HepG2 (cell line): ENCODE results near the gene PLCB4. TPM values are rescaled to one million over a fixed set of nuclear protein-coding genes. Genes with fewer than 3 reads are reported as not detected.
A peak's percentile ranks its signal among the peaks of the same experiment; 100 is the strongest.

Experiments used
- ATAC-seq: fragments of 200-7000 bp; cut with Tn5 transposase; 3 replicates; pipeline ENCODE4 v1.9.1; 2020; ENCODE audit warnings: mild to moderate bottlenecking, moderate library complexity
- BruUV-seq: library from RNA; stranded (reverse); fragments of 400-500 nt; replicated peaks from 2 replicates; lab custom pipeline; 2021; lab: Mats Ljungman, UMichigan
- CTCF ChIA-PET: fragments of 300-600 bp; formaldehyde crosslinking; extraction: SDS; loops from one replicate; lab custom pipeline; 2021; ENCODE audit warnings: low total read pairs, inconsistent platforms, low intra/inter-chr PET ratio; lab: Yijun Ruan, JAX
- POLR2A ChIA-PET: fragments of 350-600 bp; sonication (Branson Sonifier 250); formaldehyde crosslinking; loops from one replicate; lab custom pipeline; 2020; ENCODE audit warnings: antibody characterized with exemption, inconsistent platforms; lab: Yijun Ruan, JAX
- DNase-seq: peaks from one replicate; pipeline ENCODE4 v3.0.0-alpha.2; 2015; ENCODE audit warnings: low spot score
- FAIRE-seq: peaks from 3 replicates; lab custom pipeline; 2011; peaks lifted over from hg19 to GRCh38; lab: Jason Lieb, UNC
- H2AFZ ChIP-seq: one replicate; pipeline ENCODE4 v1.6.1; 2011; ENCODE audit warnings: low read length, inconsistent platforms
- H3K27ac ChIP-seq: fragments of 300-600 bp; 3 replicates; pipeline ENCODE4 v1.8.0; 2011; ENCODE audit warnings: mixed run types, mild to moderate bottlenecking, mixed read lengths, low read length, inconsistent platforms; ENCODE audit not compliant: insufficient read depth; ENCODE audit errors: extremely low read length
- H3K27me3 ChIP-seq, 2 experiments: fragments of 200-600 bp in 1 of 2; 2 replicates in 1 of 2; 3 replicates in 1 of 2; pipeline versions ENCODE4 v1.6.0 to v1.8.0; 2011; ENCODE audit warnings: low read length in 2 of 2, mild to moderate bottlenecking in 2 of 2, moderate library complexity in 2 of 2, inconsistent platforms in 1 of 2; ENCODE audit not compliant: insufficient read depth in 2 of 2, control insufficient read depth in 1 of 2
- H3K36me3 ChIP-seq, 2 experiments: fragments of 200-600 bp in 1 of 2; replicated peaks in 1 of 2; 2 replicates in 1 of 2; 3 replicates in 1 of 2; pipeline versions ENCODE4 v1.5.1 to v1.8.0; 2011; ENCODE audit warnings: low read length in 2 of 2, inconsistent platforms in 1 of 2; ENCODE audit not compliant: insufficient read depth in 2 of 2, control insufficient read depth in 1 of 2
- H3K4me1 ChIP-seq: 2 replicates; pipeline ENCODE4 v1.5.1; 2012; ENCODE audit warnings: low read length, inconsistent platforms; ENCODE audit not compliant: insufficient read depth
- H3K4me2 ChIP-seq: 2 replicates; pipeline ENCODE4 v1.6.0; 2011; ENCODE audit warnings: low read depth, low read length, inconsistent platforms
- H3K4me3 ChIP-seq, 3 experiments: fragments of 200-600 bp in 1 of 3; sonication (generic), shearing (Covaris generic) in 1 of 3; replicated peaks in 1 of 3; 2 replicates each; pipeline ENCODE4 v1.5.1; 2011 to 2016; ENCODE audit warnings: low read length in 3 of 3, inconsistent platforms in 2 of 3, low read depth in 2 of 3, mild to moderate bottlenecking in 2 of 3, control low read depth in 1 of 3, mixed read lengths in 1 of 3; ENCODE audit not compliant: insufficient read depth in 1 of 3
- H3K79me2 ChIP-seq: one replicate; pipeline ENCODE4 v1.6.1; 2011; ENCODE audit warnings: low read length, inconsistent platforms; ENCODE audit not compliant: insufficient read depth
- H3K9ac ChIP-seq: 2 replicates; pipeline ENCODE4 v1.6.0; 2011; ENCODE audit warnings: mild to moderate bottlenecking, low read depth, low read length, inconsistent platforms; ENCODE audit not compliant: insufficient read depth
- H3K9me3 ChIP-seq: 2 replicates; pipeline ENCODE4 v1.5.1; 2012; ENCODE audit warnings: mild to moderate bottlenecking, low read length
- H4K20me1 ChIP-seq: 2 replicates; pipeline ENCODE4 v1.6.0; 2011; ENCODE audit warnings: inconsistent platforms, mild to moderate bottlenecking, low read length, moderate library complexity; ENCODE audit not compliant: insufficient read depth
- BRCA1 ChIP-seq: sonication (generic); formaldehyde crosslinking; IDR thresholded peaks from 2 replicates; pipeline ENCODE4 v1.4.0; 2020; ENCODE audit warnings: missing genetic modification reagents
- MAFG ChIP-seq: sonication (generic); formaldehyde crosslinking; IDR thresholded peaks from 2 replicates; pipeline ENCODE4 v1.5.1; 2020; ENCODE audit warnings: mild to moderate bottlenecking, missing genetic modification reagents
- NAIF1 ChIP-seq: sonication (generic); formaldehyde crosslinking; IDR thresholded peaks from 2 replicates; pipeline ENCODE4 v1.5.0; 2020; ENCODE audit warnings: mild to moderate bottlenecking, missing genetic modification reagents, borderline replicate concordance
- NFYC ChIP-seq: IDR thresholded peaks from 2 replicates; pipeline ENCODE4 v1.6.1; 2016; ENCODE audit warnings: missing genetic modification reagents, missing compliant biosample characterization
- REPIN1 ChIP-seq: sonication (generic); formaldehyde crosslinking; IDR thresholded peaks from 2 replicates; pipeline ENCODE4 v1.8.0; 2022; ENCODE audit warnings: missing genetic modification reagents, low read depth, mild to moderate bottlenecking, borderline replicate concordance
- THAP11 ChIP-seq: IDR thresholded peaks from 2 replicates; pipeline ENCODE4 v1.6.1; 2016; ENCODE audit warnings: missing biosample characterization, missing genetic modification reagents
- ZIK1 ChIP-seq: sonication (generic); formaldehyde crosslinking; IDR thresholded peaks from 2 replicates; pipeline ENCODE4 v1.5.0; 2020; ENCODE audit warnings: mild to moderate bottlenecking, low read depth, missing genetic modification reagents, borderline replicate concordance
- ZNF136 ChIP-seq: sonication (generic); formaldehyde crosslinking; IDR thresholded peaks from 2 replicates; pipeline ENCODE4 v1.8.1; 2022; ENCODE audit warnings: low read depth, mild to moderate bottlenecking, moderate library complexity, missing genetic modification reagents
- ZNF44 ChIP-seq: sonication (generic); formaldehyde crosslinking; IDR thresholded peaks from 2 replicates; pipeline ENCODE4 v1.5.1; 2020; ENCODE audit warnings: mild to moderate bottlenecking, missing genetic modification reagents
- ZNF572 ChIP-seq: sonication (generic); formaldehyde crosslinking; IDR thresholded peaks from 2 replicates; pipeline ENCODE4 v1.5.1; 2020; ENCODE audit warnings: mild to moderate bottlenecking, missing genetic modification reagents
- ZNF652 ChIP-seq: IDR thresholded peaks from 2 replicates; pipeline ENCODE4 v1.6.1; 2016; ENCODE audit warnings: low read depth, borderline replicate concordance
- WGBS: methylation state at CpG from one replicate; pipeline ENCODE4 v1.1.6; 2017; ENCODE audit warnings: low lambda C conversion rate; 5-methylcytosine and 5-hydroxymethylcytosine counted together
- in situ Hi-C: cut with HindIII; loops from 2 replicates; pipeline ENCODE4 v1.10.0; 2017; ENCODE audit warnings: low pct_unique_long_range_greater_than_20kb; ENCODE audit not compliant: extremely low pct_ligation_motif_present
- intact Hi-C: fragments of 100-400 bp; cut with micrococcal nuclease; formaldehyde crosslinking; loops from one replicate; pipeline ENCODE4 v1.10.0; 2022; ENCODE audit not compliant: unreplicated experiment
- polyA plus RNA-seq, 8 experiments: library from polyadenylated mRNA; depleted of rRNA in 3 of 8; stranded (reverse) in 7 of 8; unstranded in 1 of 8; fragments of >200 nt; fragmentation: Illumina TruSeq in 4 of 8; extraction: Trizol in 4 of 8; gene quantifications; 2 replicates each; pipeline versions ENCODE4 v1.2.1 to v1.2.3, GENCODE V29; 2011 to 2016; ENCODE audit warnings: low read depth in 4 of 8, missing spikeins in 1 of 8, mixed read lengths in 1 of 8; ENCODE audit not compliant: insufficient read depth in 1 of 8
- total RNA-seq, 5 experiments: library from RNA; depleted of rRNA; stranded (reverse); fragments of >200 nt; fragmentation: Illumina TruSeq; extraction: Trizol; gene quantifications; 2 replicates each; pipeline ENCODE4 v1.2.3, GENCODE V29; 2016; ENCODE audit warnings: low read depth in 1 of 5
- TF ChIP-seq, protein P1 (sequence below): sonication (generic); formaldehyde crosslinking; IDR thresholded peaks from 2 replicates; pipeline ENCODE4 v1.8.1; 2022; ENCODE audit warnings: mild to moderate bottlenecking, missing genetic modification reagents
- TF ChIP-seq, protein P2 (sequence below): sonication (generic); formaldehyde crosslinking; IDR thresholded peaks from 2 replicates; pipeline ENCODE4 v1.9.0; 2021; ENCODE audit warnings: missing genetic modification reagents, mild to moderate bottlenecking, borderline replicate concordance

The PLCB4 gene
- total and polyA plus RNA-seq, 2 of the 13 experiments (the other 11 are each of a cell fraction or from before 2014, with no cell fraction given): 0.01 TPM; not detected in 1

DNA sequence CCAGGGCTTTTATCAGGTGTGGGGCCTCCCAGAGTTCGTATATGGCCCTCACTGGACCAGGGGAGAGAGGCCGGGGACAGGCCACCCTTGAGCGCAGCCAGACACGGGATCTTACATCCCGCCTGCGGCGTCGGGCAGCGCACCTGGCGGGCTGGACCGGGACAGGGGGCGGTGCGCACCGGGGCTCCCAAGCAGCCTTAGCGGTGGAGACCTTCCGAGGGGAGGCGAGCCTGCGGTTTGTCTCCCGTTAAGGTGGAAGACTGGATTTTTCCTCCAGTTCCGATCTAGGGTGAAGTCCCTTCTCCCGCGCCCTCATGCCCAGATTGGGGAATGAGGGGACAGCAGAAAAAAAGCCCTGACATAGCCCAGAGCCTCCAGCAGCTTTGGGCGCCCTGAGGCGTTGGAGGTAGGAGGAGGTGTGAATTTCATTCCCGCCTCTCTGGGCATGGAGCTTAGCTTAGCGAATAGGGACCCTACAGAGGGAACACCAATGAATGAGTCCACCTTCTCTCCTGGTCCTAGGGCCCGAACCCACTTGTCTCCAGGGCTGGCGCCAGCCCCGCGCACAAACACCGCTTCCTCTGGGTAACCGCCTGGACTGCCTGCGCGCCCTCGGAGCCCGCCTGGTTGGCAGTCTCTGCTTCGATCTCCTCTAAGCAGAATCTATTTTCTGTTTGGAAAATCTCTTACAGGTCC, 438.8 kb downstream of the PLCB4 start:
- no peak for TF ChIP-seq THAP11
- TF ChIP-seq ZNF44 (CRISPR knock-in tag): no peak
- no peak for TF ChIP-seq NFYC
- TF ChIP-seq, all 625 proteins: peak for 0
- BruUV-seq: no TSS peak
- Histone ChIP-seq H4K20me1 (no peaks in the 10 kb centered on the region), H3K27me3 (peaks cover 5 to 58% of the 10 kb centered on the region in 2 experiments), H3K79me2 (no peaks in the 10 kb centered on the region), H3K36me3 (no peaks in the 10 kb centered on the region), H3K4me3 (no peak overlapping the region), H3K27ac (no peak overlapping the region), H2AFZ (no peak overlapping the region), H3K4me2 (no peak overlapping the region), H3K9me3 (no peaks in the 10 kb centered on the region), H3K9ac (no peak overlapping the region), H3K4me1 (no peaks in the 10 kb centered on the region)
- ATAC-seq (peak; percentile 21; the same call in 2 of the 3 replicates), FAIRE-seq (no peak), DNase-seq (no peak)
- intact Hi-C loops (no loop called here), in situ Hi-C loops (no loop called here)
- ChIA-PET POLR2A (no interaction called here), CTCF (no interaction called here)
- 53% methylated on average over 28 of the region's 37 CpGs for WGBS

DNA sequence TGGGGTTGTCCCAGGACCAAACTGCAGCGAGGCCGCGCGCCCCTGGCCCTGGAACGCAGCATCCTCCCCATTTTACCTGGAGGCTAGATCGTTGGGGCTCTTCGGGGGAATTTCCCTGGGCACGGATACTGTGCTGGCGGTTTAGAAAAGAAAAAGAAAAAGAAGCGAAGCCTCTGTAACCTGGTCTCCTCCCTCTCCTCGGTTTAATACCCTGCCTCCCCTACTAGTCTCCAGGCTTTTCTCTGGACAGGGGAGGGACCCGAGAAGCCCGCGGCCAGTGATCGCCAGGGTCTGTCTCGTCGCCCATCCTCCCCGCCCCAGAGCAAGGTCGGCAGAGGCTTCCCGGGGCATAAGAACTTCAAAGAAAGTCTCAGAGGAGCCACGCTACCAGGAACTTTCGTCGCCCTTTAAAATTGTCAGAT, 439.4 kb downstream of the PLCB4 start:
- no peak overlapping the region for H3K9ac ChIP-seq
- no peak overlapping the region for H2AFZ ChIP-seq
- H3K27ac ChIP-seq: no peak overlapping the region
- no peak for DNase-seq
- H3K4me1 ChIP-seq: no peaks in the 10 kb centered on the region
- no peaks in the 10 kb centered on the region for H3K79me2 ChIP-seq
- BruUV-seq: no TSS peak
- WGBS: 28% methylated on average over 22 of the region's 23 CpGs
- in situ Hi-C loops: no loop called here
- intact Hi-C loops: no loop called here
- ATAC-seq: no peak
- no peak for FAIRE-seq
- CTCF ChIA-PET: no interaction called here
- TF ChIP-seq REPIN1 (CRISPR knock-in tag): no peak
- TF ChIP-seq BRCA1 (CRISPR knock-in tag): no peak
- no peak for TF ChIP-seq ZIK1
- no peak for TF ChIP-seq ZNF136
- TF ChIP-seq, protein P1, sequence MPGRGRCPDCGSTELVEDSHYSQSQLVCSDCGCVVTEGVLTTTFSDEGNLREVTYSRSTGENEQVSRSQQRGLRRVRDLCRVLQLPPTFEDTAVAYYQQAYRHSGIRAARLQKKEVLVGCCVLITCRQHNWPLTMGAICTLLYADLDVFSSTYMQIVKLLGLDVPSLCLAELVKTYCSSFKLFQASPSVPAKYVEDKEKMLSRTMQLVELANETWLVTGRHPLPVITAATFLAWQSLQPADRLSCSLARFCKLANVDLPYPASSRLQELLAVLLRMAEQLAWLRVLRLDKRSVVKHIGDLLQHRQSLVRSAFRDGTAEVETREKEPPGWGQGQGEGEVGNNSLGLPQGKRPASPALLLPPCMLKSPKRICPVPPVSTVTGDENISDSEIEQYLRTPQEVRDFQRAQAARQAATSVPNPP (CRISPR knock-in tag): no peak
- TF ChIP-seq MAFG (CRISPR knock-in tag): no peak
- TF ChIP-seq, protein P2, sequence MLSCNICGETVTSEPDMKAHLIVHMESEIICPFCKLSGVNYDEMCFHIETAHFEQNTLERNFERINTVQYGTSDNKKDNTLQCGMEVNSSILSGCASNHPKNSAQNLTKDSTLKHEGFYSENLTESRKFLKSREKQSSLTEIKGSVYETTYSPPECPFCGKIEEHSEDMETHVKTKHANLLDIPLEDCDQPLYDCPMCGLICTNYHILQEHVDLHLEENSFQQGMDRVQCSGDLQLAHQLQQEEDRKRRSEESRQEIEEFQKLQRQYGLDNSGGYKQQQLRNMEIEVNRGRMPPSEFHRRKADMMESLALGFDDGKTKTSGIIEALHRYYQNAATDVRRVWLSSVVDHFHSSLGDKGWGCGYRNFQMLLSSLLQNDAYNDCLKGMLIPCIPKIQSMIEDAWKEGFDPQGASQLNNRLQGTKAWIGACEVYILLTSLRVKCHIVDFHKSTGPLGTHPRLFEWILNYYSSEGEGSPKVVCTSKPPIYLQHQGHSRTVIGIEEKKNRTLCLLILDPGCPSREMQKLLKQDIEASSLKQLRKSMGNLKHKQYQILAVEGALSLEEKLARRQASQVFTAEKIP (CRISPR knock-in tag): no peak
- TF ChIP-seq NAIF1 (CRISPR knock-in tag): no peak
- TF ChIP-seq ZNF572 (CRISPR knock-in tag): no peak
- no peak for TF ChIP-seq ZNF652
- no peaks in the 10 kb centered on the region for H4K20me1 ChIP-seq
- no peak overlapping the region for H3K4me3 ChIP-seq
- POLR2A ChIA-PET: no interaction called here
- H3K36me3 ChIP-seq: no peaks in the 10 kb centered on the region
- H3K27me3 ChIP-seq: peaks cover 5 to 58% of the 10 kb centered on the region in 2 experiments
- no peak overlapping the region for H3K4me2 ChIP-seq
- no peaks in the 10 kb centered on the region for H3K9me3 ChIP-seq
